Iris pigment epithelial cell (primary cell): ENCODE results near the gene NCKIPSD.

Source experiments
- DNase-seq: peaks from one replicate; pipeline ENCODE4 v3.0.0-alpha.2; 2011; ENCODE audit warnings: low read depth

NCKIPSD gene

GRCh38 chr3:48647714-48648113, 38.0 kb downstream of the NCKIPSD start:
- no peak for DNase-seq

DNA sequence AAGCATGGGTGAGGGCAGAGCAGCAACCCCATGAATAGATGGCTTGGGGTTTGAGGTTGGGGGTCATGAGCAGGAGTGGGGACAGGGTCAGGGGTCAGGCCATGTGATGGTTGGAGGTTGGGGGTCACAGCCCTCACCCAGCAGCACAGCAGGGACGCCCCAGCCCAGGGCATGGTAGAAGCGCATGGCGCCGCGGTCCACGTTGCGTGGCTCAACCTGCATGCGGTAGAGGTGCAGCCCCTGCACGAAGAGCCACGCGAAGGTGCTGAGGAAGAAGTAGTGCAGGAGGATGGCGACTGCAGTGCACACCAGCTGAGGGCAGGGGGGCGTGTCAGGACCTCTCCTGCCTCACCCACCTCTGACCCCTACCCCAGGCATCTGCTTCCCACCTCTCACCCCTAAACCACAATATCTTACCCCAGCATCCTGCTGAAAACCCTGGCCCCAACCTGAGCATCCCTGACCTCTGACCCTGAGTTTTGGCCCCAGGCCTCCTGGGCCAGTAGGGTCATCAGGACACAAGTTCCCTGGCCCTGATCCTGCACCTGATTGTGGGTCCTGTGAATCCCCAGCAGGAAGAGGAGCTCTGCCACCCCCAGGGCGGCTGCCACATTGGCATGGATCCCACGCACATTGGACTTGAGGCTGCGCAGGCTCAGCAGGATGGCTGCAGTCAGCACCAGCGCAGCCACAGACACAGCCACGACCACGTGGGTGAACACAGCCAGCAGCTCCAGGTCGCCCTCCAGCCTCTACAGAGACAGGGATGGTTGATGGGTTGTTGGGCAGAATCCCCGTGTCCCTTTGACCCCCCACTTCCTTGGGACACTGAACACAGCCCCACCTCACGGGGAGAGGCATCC, 40.6 kb downstream of the NCKIPSD start:
- DNase-seq, result no peak

DNA sequence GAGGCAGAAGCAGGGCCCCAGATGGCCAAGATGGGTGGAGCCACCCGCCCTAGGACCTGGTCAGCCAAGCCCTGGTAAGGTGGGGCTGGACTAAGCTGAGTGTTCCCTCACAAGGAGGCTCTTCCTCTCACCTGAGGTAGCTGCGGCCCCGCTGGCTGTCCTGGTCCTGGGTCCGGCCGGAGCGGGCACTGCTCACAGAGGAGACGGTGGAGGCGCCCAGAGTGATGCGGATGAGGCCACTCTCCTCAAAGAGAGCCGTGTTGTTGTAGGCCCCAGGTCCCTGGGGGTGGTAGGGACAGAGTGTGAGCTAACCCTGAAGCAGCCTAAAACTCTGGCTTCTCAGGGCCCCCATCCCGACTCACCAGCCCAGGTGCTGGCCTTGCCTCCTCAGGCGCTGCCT, 43.1 kb downstream of the NCKIPSD start:
- no peak for DNase-seq

DNA sequence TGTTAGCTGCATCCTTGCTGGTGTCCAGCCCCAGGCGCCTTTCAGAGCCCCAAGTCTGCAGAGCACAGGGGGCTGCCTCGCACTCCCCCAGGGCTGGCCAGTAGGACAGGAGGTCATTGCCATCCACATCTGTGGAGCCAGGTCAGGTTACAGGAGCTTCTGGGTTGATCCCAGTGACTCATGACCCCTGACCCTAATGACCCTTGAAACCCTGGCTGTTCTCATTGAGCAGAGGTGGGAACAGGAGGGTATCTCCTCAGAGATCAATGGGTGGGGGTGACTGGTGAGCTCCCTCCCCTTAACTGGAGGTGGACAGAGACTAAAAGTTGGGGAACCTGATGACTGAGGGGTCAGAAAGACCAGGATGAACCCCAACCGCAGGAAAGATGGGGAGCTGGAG, 44.3 kb downstream of the NCKIPSD start:
- no peak for DNase-seq

GRCh38 chr3:48639944-48640606, 45.6 kb downstream of the NCKIPSD start:
- no peak for DNase-seq

- no peak for DNase-seq
Measured at GRCh38 chr3:48637305-48637704, 48.4 kb downstream of the NCKIPSD start.

- DNase-seq, result no peak
Measured at GRCh38 chr3:48636149-48636655, 49.5 kb downstream of the NCKIPSD start.

- DNase-seq, result peak; percentile 98
Measured at GRCh38 chr3:48635222-48636021, 50.3 kb downstream of the NCKIPSD start, which contains the start of gene SLC26A6. TSS of gene SLC26A6 (minus strand) at chr3:48635461. CDS start at chr3:48635393, 68 bp downstream.

DNA sequence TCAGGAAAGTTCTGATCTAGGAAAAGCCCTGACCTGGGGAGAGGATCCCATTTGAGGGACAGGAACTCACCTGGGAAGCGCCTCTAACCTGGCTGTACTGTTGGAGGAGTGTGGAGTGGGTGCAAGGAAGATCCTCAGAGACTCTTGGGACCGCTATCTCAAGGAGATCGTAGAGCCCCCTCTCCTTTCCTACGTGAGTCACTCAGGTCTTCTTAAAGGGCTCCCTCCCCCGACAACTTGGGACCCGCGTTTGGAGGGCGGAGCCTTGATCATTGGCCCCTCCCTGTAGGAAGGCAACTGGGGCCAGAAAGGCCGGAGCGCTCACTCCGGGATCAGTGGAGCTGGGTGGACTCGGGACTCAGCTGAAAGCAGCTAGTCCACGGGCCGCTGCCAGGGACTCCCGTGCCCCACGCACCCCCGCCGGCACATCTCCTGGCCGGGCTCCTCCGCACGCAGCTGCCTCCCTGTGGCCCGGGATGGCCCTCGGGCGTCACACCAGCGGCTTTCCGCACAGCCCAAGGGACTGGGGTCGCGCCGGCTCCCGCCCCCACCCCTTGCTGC, 51.0 kb downstream of the NCKIPSD start:
- DNase-seq, result peak; percentile 54

DNA sequence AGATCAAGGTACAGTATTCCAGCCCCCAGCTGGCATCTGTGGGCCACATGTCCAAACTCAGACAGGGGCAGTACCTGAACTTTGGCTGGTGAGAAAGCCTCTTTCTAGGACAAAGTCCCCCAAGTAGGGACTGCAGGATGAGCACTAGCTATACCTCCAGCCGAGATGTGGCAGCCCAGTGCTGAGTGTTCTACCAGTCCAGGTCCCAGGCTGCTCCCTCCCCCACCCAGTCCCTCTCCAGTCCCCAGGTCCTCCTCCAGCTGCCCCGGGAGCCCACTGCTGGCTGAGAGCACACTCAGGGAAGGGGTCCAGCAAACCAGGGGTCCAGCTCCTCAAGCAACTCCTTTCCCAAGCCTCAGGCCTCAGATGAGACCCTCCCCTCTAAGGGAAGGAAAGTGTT, 52.0 kb downstream of the NCKIPSD start:
- no peak for DNase-seq

GRCh38 chr3:48633256-48633655, 52.5 kb downstream of the NCKIPSD start:
- DNase-seq, result no peak

GRCh38 chr3:48631516-48632448, 53.9 kb downstream of the NCKIPSD start:
- no peak for DNase-seq

GRCh38 chr3:48630833-48631232, 54.9 kb downstream of the NCKIPSD start:
- DNase-seq, result no peak

DNA sequence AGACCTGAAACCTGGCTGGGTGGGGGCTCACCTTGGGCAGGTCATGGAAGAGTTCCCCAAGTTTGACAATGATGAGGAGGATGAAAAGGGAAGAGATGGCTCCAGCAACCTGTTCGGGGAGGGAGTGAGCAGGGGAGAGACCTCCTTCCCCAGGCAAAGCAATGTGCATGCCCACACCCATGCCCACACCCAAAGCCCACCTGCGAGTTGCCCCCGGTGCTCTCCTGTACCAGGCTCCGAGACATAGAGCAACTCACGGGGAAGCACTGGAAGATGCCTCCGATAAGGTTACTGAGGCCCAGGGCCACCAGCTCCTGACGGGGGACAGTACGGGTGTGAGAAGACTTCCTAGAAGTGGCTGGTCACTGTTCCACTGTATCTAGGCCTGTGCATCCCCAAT, 55.3 kb downstream of the NCKIPSD start:
- no peak for DNase-seq

GRCh38 chr3:48629894-48630293, 55.8 kb downstream of the NCKIPSD start:
- DNase-seq, result no peak

DNA sequence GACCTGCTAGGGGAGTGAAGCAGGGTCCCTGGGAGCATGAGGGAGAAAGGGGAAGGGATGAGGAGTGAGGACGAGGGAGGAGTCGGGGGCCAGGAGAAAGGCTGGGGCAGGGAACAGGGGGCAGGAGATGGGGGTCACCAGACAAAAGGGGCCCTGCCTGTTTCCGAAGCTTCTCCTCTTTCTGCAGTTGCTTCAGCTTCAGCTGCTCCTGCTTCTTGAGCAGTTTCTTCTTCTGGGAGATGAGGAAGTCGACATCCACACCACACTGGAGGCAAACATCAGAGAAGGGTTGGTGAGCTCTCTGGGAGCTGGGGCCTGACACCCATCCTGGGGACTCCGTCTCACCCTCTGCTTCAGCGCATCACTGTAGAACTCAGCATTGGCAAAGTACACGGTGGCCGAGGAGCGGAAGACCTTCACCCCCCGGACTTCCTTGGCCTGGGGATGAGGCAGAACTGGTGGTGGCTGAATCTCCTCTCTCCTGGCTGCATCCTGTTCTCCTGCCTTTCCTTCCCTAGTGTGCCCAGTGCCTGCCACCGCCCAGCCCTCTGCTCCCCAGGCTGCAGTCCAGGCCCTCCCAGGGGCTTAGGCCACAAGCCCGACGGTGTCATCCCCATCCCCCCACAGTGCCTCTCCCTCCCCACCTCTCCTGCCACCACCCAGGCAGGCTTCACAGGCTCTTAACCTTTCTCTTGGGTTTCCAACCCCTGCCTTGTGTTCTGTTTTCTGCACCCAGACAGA, 57.3 kb downstream of the NCKIPSD start:
- DNase-seq, result no peak

DNA sequence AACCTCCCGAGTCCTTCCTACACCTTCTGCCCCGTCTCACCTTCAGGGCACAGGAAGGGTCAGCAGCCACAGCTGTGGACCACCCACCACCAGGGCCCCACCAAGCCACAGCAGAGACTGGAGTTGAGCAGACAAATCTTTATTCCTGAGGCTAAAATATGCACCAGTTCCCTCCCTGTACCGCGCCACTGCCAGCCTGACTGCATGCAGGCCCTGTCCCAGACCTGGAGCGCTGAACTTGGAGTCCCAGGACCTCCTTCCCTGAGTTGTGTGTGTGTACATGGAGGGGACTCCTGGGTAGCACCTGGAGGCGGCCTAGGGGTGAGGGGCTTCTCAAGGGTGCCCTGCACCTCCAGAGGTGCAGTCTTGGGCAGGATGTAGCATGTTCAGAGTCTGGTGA, 60.1 kb downstream of the NCKIPSD start:
- no peak for DNase-seq

GRCh38 chr3:48624767-48625166, 60.9 kb downstream of the NCKIPSD start:
- no peak for DNase-seq

DNA sequence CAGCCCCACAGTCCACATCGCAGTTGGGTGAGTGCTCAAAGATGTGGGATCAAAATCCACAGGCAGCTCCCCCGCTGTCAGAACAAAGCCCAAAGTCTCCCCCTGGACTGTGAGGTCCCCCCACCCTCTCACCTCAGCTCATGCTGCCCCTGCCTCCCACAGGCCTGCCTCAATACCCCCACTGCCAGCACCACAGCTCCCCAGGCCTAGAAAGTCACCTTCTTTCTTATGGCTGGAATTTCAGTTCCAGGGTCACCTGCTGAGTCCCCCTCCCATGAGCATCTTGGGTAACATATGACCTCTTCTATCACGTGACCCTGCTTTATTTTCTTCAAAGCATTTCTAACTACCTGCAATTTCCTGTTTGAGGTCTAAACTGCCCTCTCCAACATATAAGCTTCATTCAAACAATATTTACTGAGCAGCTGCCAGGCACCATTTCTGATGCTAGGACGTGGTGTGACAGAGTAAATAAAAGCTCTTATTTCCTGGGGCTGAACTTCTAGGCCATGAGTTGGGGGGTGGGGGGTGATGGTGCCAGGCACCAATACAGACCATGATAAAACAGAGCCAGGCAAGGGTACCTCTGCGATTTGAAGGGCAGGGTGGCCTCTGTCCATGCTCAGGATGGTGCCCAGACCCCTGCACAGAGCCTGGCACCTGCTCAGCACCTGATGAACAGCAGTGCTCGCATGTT, 61.7 kb downstream of the NCKIPSD start:
- no peak for DNase-seq
